ENCODE results near the gene CYP2E1.

DNA sequence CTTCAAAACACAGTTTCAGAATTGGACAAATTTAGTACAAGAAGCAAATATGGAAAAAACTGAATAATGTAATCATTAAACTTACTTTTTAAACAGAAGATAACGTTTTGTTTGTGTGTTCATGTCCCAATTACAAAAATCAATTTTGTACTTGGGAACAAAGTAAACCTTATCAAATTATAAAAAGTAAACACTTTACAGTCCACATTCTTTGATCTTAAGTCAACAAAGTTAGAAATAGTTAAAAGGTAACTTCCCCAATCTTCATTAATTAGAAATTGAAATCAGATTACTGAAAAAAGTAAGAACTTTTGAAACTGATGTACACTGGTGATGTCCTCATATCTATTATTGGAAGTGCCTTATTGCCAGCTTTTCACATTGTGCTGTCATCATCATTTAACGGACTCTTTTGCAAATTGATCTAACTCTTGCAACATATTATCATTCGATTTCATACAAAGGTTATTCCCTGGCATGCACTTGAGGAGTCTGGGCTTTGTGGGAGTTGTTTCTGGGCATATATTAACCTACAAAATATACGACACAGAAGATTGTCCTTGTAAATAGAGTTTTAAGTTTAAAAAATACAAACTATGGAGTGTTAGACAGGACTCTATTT, 15.1 kb upstream of the CYP2E1 start:
- TF ChIP-seq, protein P1, sequence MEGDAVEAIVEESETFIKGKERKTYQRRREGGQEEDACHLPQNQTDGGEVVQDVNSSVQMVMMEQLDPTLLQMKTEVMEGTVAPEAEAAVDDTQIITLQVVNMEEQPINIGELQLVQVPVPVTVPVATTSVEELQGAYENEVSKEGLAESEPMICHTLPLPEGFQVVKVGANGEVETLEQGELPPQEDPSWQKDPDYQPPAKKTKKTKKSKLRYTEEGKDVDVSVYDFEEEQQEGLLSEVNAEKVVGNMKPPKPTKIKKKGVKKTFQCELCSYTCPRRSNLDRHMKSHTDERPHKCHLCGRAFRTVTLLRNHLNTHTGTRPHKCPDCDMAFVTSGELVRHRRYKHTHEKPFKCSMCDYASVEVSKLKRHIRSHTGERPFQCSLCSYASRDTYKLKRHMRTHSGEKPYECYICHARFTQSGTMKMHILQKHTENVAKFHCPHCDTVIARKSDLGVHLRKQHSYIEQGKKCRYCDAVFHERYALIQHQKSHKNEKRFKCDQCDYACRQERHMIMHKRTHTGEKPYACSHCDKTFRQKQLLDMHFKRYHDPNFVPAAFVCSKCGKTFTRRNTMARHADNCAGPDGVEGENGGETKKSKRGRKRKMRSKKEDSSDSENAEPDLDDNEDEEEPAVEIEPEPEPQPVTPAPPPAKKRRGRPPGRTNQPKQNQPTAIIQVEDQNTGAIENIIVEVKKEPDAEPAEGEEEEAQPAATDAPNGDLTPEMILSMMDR (IDR thresholded peaks at IDR 0.05), result no peak
- TF ChIP-seq, protein P2, sequence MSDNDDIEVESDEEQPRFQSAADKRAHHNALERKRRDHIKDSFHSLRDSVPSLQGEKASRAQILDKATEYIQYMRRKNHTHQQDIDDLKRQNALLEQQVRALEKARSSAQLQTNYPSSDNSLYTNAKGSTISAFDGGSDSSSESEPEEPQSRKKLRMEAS (CRISPR knock-in tag; IDR thresholded peaks at IDR 0.05), result no peak
- no peak for TF ChIP-seq CREB1 (CRISPR knock-in tag; IDR thresholded peaks at IDR 0.05)
- no peak for TF ChIP-seq JUN (CRISPR knock-in tag; IDR thresholded peaks at IDR 0.05)
- no peak for TF ChIP-seq NFATC4 (CRISPR knock-in tag; IDR thresholded peaks at IDR 0.05)
- TF ChIP-seq, protein P3, sequence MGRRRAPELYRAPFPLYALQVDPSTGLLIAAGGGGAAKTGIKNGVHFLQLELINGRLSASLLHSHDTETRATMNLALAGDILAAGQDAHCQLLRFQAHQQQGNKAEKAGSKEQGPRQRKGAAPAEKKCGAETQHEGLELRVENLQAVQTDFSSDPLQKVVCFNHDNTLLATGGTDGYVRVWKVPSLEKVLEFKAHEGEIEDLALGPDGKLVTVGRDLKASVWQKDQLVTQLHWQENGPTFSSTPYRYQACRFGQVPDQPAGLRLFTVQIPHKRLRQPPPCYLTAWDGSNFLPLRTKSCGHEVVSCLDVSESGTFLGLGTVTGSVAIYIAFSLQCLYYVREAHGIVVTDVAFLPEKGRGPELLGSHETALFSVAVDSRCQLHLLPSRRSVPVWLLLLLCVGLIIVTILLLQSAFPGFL (CRISPR knock-in tag; IDR thresholded peaks at IDR 0.05; ENCODE audit: borderline replicate concordance), result no peak

Data from WTC11 (cell line).